ENCODE measurements around the gene CCT7.
A peak's percentile ranks its signal among the peaks of the same experiment; 100 is the strongest.

Gene CCT7

GRCh38 chr2:73297151-73297559 is 63.0 kb downstream of the CCT7 start:
- DNase-seq = peak; percentile 22

GRCh38 chr2:73297586-73297985 is 63.5 kb downstream of the CCT7 start:
- DNase-seq = no peak

- DNase-seq = no peak
These were observed 66.8 kb downstream of the CCT7 start for GRCh38 chr2:73300926-73301325.

GRCh38 chr2:73301636-73302035 is 67.5 kb downstream of the CCT7 start:
- DNase-seq = no peak
